SJCRH30 (cell line): Measurements from ENCODE around the gene ZNF407. TPM values are rescaled to one million over a fixed set of nuclear protein-coding genes. Genes with fewer than 3 reads are reported as not detected.

ENCODE experiments used
- DNase-seq, 2 experiments: peaks; one replicate each; pipeline ENCODE4 v3.0.0-alpha.2; 2015 to 2020
- H3K27ac ChIP-seq: fragments of 250-450 bp; sonication (Bioruptor Pico); 2 replicates; pipeline ENCODE4 v1.5.1; 2020; ENCODE audit warnings: mild to moderate bottlenecking, moderate library complexity
- H3K27me3 ChIP-seq: fragments of 250-450 bp; sonication (Bioruptor Pico); 2 replicates; pipeline ENCODE4 v1.5.1; 2020; ENCODE audit warnings: mild to moderate bottlenecking, moderate library complexity
- H3K36me3 ChIP-seq: fragments of 250-450 bp; sonication (Bioruptor Pico); 2 replicates; pipeline ENCODE4 v1.5.1; 2020; ENCODE audit warnings: mild to moderate bottlenecking, moderate library complexity
- H3K4me1 ChIP-seq: fragments of 250-450 bp; sonication (Bioruptor Pico); 2 replicates; pipeline ENCODE4 v1.5.1; 2020; ENCODE audit warnings: mild to moderate bottlenecking, moderate library complexity
- H3K4me3 ChIP-seq: fragments of 250-450 bp; sonication (Bioruptor Pico); 2 replicates; pipeline ENCODE4 v1.5.1; 2020; ENCODE audit warnings: mild to moderate bottlenecking, moderate library complexity
- H3K9me3 ChIP-seq: fragments of 250-450 bp; sonication (Bioruptor Pico); replicated peaks from 2 replicates; pipeline ENCODE4 v1.5.1; 2020; ENCODE audit warnings: mild to moderate bottlenecking, moderate library complexity
- total RNA-seq: library from RNA; depleted of rRNA; stranded (reverse); fragments of >200 nt; shearing (Covaris generic); gene quantifications from 2 replicates; pipeline ENCODE4 v1.2.3, GENCODE V29; 2014

The ZNF407 gene
- total RNA-seq, 1 experiment from 2014 or later = 9.5 TPM

- H3K9me3 ChIP-seq = no peaks in the 10 kb centered on the region
- H3K27me3 ChIP-seq = no peaks in the 10 kb centered on the region
- H3K4me1 ChIP-seq = peaks cover 17% of the 10 kb centered on the region
- H3K36me3 ChIP-seq = no peaks in the 10 kb centered on the region
- peak in 1 of 2 experiments; percentile 6 for DNase-seq
- H3K4me3 ChIP-seq = no peak overlapping the region
- no peak overlapping the region for H3K27ac ChIP-seq
Observed at GRCh38 chr18:74869904-74870863, 272.5 kb downstream of the ZNF407 start.

GRCh38 chr18:74870950-74871349 is 273.3 kb downstream of the ZNF407 start:
- no peaks in the 10 kb centered on the region for H3K27me3 ChIP-seq
- H3K4me1 ChIP-seq = peaks cover 17% of the 10 kb centered on the region
- no peak overlapping the region for H3K27ac ChIP-seq
- H3K4me3 ChIP-seq = no peak overlapping the region
- H3K9me3 ChIP-seq = no peaks in the 10 kb centered on the region
- no peaks in the 10 kb centered on the region for H3K36me3 ChIP-seq
- no peak for DNase-seq

- H3K27ac ChIP-seq = no peak overlapping the region
- no peaks in the 10 kb centered on the region for H3K27me3 ChIP-seq
- no peaks in the 10 kb centered on the region for H3K9me3 ChIP-seq
- H3K36me3 ChIP-seq = no peaks in the 10 kb centered on the region
- H3K4me3 ChIP-seq = no peak overlapping the region
- H3K4me1 ChIP-seq = peaks cover 17% of the 10 kb centered on the region
- DNase-seq = no peak
Observed at GRCh38 chr18:74873629-74874028, 276.0 kb downstream of the ZNF407 start.

DNA sequence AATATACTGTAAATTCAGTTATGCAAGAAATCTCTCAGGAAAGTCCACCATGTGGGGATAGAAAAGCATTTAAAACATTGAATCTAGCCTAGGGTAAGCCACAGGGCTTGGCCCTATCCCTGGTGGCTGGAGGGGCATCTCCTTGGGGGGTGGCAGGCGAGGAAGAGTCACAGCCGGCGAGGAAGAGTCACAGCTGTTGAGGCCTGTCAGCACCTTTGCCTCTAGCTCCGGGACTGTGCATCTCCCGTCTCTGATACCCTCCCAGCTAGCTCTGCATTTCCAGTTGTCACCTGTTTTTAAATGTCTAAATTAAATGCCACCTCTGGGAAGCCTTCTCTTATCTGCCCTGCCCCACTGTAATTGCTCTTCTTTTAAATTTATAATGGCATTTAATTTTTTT is 276.7 kb downstream of the ZNF407 start:
- Histone ChIP-seq H3K27me3 (no peaks in the 10 kb centered on the region), H3K27ac (no peak overlapping the region), H3K4me1 (peaks cover 15% of the 10 kb centered on the region), H3K9me3 (no peaks in the 10 kb centered on the region), H3K36me3 (no peaks in the 10 kb centered on the region), H3K4me3 (no peak overlapping the region)
- DNase-seq = peak; percentile 27 to 57

DNA sequence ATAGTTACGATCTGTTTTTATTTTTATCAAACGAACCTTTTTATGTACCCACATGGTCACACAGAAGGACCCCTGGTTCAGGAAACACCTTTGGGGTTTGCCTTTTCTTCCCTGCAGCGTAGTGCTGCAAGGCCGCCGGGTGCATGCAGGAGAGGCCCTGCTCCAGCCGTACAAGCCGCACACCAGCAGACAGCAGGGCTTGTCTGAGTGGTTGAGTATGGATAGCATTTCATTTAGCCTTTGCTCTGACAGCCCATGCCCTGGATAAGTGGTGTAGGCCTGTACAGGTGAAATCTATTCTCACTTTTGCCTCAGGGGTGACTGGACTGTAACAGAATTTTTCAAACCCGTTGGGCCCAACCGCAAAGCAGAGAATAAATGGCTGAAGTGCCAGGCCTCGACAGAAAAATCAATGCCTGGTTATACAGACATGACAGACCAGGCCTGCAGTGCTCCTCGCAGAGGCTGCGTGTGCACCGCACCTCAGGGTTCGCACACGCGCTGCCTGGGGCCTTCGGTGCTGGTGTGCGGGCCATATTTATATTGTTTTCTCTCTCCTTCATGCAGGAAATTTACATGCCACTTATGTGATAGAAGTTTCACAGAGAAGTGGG is 279.1 kb downstream of the ZNF407 start:
- peaks cover 6% of the 10 kb centered on the region for H3K4me1 ChIP-seq
- H3K9me3 ChIP-seq = no peaks in the 10 kb centered on the region
- H3K27ac ChIP-seq = no peak overlapping the region
- DNase-seq = no peak
- H3K27me3 ChIP-seq = no peaks in the 10 kb centered on the region
- no peaks in the 10 kb centered on the region for H3K36me3 ChIP-seq
- H3K4me3 ChIP-seq = no peak overlapping the region

- H3K4me3 ChIP-seq = no peak overlapping the region
- DNase-seq = no peak
- no peaks in the 10 kb centered on the region for H3K9me3 ChIP-seq
- H3K27ac ChIP-seq = no peak overlapping the region
- no peaks in the 10 kb centered on the region for H3K27me3 ChIP-seq
- H3K4me1 ChIP-seq = peaks cover 6% of the 10 kb centered on the region
- no peaks in the 10 kb centered on the region for H3K36me3 ChIP-seq
Observed at GRCh38 chr18:74878267-74878666, 280.6 kb downstream of the ZNF407 start.

DNA sequence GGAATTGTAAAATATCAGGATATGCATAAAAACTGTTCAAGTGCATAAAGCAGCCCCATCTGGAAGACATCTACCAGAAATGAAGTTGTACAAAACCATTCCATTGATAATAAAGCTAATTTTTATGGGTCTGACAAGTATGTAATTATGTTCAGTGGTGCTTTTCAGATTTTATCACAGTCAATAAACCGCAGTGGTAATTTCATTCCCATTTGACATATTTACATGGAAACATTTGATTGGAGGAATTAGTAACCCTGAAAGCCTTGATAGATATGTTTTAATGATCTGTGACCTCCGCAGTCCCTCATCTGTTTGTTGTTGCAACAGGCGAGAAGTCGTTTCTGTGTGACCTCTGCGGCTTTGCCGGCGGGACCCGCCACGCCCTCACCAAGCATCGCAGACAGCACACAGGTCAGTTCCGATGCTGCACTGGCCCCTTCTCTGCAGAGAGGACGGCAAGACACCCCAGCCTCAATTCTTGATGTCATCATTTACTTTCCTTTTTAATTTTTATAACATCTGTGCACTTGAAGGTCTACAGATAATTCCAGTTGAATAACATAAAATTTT is 283.1 kb downstream of the ZNF407 start:
- Histone ChIP-seq H3K9me3 (no peaks in the 10 kb centered on the region), H3K4me3 (no peak overlapping the region), H3K27me3 (no peaks in the 10 kb centered on the region), H3K27ac (no peak overlapping the region), H3K4me1 (no peaks in the 10 kb centered on the region), H3K36me3 (no peaks in the 10 kb centered on the region)
- no peak for DNase-seq

- Histone ChIP-seq H3K36me3 (no peaks in the 10 kb centered on the region), H3K27me3 (no peaks in the 10 kb centered on the region), H3K4me3 (no peak overlapping the region), H3K9me3 (no peaks in the 10 kb centered on the region), H3K27ac (no peak overlapping the region), H3K4me1 (peaks cover 13% of the 10 kb centered on the region)
- no peak for DNase-seq
Observed at GRCh38 chr18:74892066-74892627, 294.5 kb downstream of the ZNF407 start.

- DNase-seq = peak; percentile 9 to 66
- peaks cover 25% of the 10 kb centered on the region for H3K4me1 ChIP-seq
- no peaks in the 10 kb centered on the region for H3K36me3 ChIP-seq
- H3K27me3 ChIP-seq = no peaks in the 10 kb centered on the region
- H3K27ac ChIP-seq = no peak overlapping the region
- H3K4me3 ChIP-seq = no peak overlapping the region
- H3K9me3 ChIP-seq = no peaks in the 10 kb centered on the region
Observed at GRCh38 chr18:74895686-74896085, 298.0 kb downstream of the ZNF407 start.

DNA sequence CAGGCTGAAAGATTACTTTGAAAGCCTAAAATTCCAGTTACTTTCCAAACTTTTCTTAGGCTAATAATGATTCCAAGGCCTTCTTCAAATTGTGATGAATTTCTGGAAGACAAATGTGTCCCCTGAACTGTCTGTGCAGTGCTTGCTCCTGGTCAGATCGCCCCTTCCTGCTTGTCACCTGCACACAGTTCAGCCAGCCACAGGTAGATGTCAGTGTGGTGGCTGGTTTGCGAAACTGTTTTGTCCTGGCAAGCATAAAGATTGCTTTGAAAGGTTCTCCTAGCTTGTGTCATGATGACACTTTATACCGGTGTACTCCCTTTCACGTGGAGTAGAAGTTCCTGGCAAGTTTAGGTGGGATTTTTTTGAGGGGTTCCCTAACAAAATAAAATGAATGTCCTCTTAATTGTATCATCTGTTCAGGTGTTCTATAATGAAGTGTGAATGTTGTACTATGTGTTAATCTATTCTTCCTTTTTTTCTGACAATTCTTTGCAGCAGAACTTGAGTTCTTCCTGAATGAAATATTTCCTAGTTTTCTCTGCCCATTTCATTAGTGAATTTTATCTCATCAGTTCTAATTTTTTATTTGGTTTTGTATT is 298.8 kb downstream of the ZNF407 start:
- H3K4me1 ChIP-seq = peaks cover 25% of the 10 kb centered on the region

GRCh38 chr18:74897971-74898657 is 300.4 kb downstream of the ZNF407 start:
- DNase-seq = peak in 1 of 2 experiments; percentile 19
- Histone ChIP-seq H3K4me1 (peaks cover 25% of the 10 kb centered on the region), H3K9me3 (no peaks in the 10 kb centered on the region), H3K4me3 (no peak overlapping the region), H3K27me3 (no peaks in the 10 kb centered on the region), H3K27ac (no peak overlapping the region), H3K36me3 (no peaks in the 10 kb centered on the region)

More for the DNA sequence above, 298.8 kb downstream of the ZNF407 start:
- Histone ChIP-seq H3K27me3 (no peaks in the 10 kb centered on the region), H3K36me3 (no peaks in the 10 kb centered on the region), H3K27ac (no peak overlapping the region), H3K9me3 (no peaks in the 10 kb centered on the region), H3K4me3 (no peak overlapping the region)
- peak in 1 of 2 experiments; percentile 5 for DNase-seq

- Histone ChIP-seq H3K27me3 (no peaks in the 10 kb centered on the region), H3K4me3 (no peak overlapping the region), H3K4me1 (peaks cover 25% of the 10 kb centered on the region), H3K27ac (no peak overlapping the region), H3K9me3 (no peaks in the 10 kb centered on the region), H3K36me3 (no peaks in the 10 kb centered on the region)
- peak in 1 of 2 experiments; percentile 20 for DNase-seq
Observed at GRCh38 chr18:74898965-74899364, 301.3 kb downstream of the ZNF407 start.

DNA sequence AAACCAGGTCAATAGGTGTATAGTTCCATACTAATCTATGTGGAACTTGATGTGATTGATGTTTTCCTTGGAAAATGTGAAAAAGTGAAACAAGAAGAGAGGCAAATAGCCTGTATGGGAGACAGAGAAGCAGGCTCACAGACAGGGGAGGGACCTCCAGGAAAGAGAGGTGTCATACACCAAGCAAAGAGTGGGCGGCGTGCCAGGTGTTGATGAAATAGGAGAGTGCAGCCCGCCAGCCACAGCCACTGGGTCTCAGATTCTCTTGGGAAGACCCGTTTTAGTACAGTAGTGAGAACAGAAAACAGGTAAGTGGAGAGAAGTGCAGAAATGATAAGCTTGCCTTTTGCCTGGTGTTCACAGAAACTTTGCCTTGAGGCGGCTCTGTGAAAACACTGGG is 301.9 kb downstream of the ZNF407 start:
- Histone ChIP-seq H3K9me3 (no peaks in the 10 kb centered on the region), H3K4me3 (no peak overlapping the region), H3K4me1 (peaks cover 25% of the 10 kb centered on the region), H3K36me3 (no peaks in the 10 kb centered on the region), H3K27me3 (no peaks in the 10 kb centered on the region), H3K27ac (no peak overlapping the region)
- DNase-seq = peak; percentile 8 to 20
